22Rv1 (cell line): Measurements from ENCODE around the gene RAB3IL1.

ENCODE experiments used
- ZFX ChIP-seq: fragments of 450-650 bp; IDR thresholded peaks from 2 replicates; pipeline ENCODE4 v1.6.1; 2017; ENCODE audit warnings: antibody characterized with exemption, borderline replicate concordance
- TF ChIP-seq, protein P1 (sequence below): fragments of 450-650 bp; IDR thresholded peaks from 2 replicates; pipeline ENCODE4 v1.5.1; 2017; ENCODE audit warnings: mild to moderate bottlenecking

DNA sequence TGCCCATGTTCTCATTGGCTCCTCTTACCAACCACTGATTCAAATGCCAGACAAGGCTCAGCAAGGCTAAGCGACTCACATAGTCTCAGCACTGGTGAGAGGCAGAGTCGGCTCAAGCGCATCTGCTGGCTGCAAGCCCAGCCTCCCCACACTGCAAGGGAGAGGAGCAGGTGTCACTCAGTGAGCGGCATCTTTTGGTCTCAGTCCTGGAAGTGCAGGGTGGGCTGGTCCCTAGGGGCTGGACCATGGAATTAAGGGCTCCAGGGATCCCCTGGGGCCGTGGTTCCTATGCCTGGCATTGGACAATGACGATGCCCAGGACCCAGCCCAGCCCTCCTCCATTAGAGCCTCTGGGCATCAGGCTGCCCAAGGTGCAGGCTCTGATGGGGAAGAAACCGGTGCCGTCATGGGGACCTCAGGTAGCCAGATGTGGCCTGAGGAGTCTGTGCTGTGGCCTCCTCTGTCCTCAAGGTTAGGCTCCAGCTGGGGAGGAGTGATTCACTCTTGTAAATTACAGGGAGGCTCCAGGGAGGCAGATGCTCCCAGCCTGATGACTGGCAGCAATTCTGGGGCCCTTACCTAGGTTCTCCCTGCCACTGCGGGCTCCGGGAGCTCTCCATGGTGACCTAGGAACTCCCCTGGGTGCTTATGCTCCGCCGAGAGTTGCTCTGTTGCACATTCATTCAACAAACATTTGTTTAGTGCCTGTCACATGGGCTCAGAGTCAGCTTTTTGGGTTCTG, 61.3 kb downstream of the RAB3IL1 start:
- TF ChIP-seq, protein P1, sequence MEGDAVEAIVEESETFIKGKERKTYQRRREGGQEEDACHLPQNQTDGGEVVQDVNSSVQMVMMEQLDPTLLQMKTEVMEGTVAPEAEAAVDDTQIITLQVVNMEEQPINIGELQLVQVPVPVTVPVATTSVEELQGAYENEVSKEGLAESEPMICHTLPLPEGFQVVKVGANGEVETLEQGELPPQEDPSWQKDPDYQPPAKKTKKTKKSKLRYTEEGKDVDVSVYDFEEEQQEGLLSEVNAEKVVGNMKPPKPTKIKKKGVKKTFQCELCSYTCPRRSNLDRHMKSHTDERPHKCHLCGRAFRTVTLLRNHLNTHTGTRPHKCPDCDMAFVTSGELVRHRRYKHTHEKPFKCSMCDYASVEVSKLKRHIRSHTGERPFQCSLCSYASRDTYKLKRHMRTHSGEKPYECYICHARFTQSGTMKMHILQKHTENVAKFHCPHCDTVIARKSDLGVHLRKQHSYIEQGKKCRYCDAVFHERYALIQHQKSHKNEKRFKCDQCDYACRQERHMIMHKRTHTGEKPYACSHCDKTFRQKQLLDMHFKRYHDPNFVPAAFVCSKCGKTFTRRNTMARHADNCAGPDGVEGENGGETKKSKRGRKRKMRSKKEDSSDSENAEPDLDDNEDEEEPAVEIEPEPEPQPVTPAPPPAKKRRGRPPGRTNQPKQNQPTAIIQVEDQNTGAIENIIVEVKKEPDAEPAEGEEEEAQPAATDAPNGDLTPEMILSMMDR, result no peak
- no peak for TF ChIP-seq ZFX
